IPS-11a (cell line): ENCODE results near the gene DUSP3.

Experiments used
- H3K4me3 ChIP-seq: one replicate; pipeline ENCODE4 v1.5.1; 2013; ENCODE audit warnings: low read depth, low read length, control low read depth

DUSP3 gene

GRCh38 chr17:43769426-43769825 is 9.4 kb downstream of the DUSP3 start:
- H3K4me3 ChIP-seq: no peak overlapping the region

- H3K4me3 ChIP-seq: no peak overlapping the region
Measured at GRCh38 chr17:43768943-43769342, 9.8 kb downstream of the DUSP3 start.

GRCh38 chr17:43768382-43768781 is 10.4 kb downstream of the DUSP3 start:
- H3K4me3 ChIP-seq: no peak overlapping the region

GRCh38 chr17:43767713-43768059 is 11.1 kb downstream of the DUSP3 start:
- no peak overlapping the region for H3K4me3 ChIP-seq

GRCh38 chr17:43767053-43767712 is 11.6 kb downstream of the DUSP3 start:
- no peak overlapping the region for H3K4me3 ChIP-seq

GRCh38 chr17:43766413-43767052 is 12.2 kb downstream of the DUSP3 start:
- H3K4me3 ChIP-seq: no peak overlapping the region

- H3K4me3 ChIP-seq: no peak overlapping the region
Measured at GRCh38 chr17:43760254-43760852, 18.4 kb downstream of the DUSP3 start.

- H3K4me3 ChIP-seq: no peak overlapping the region
Measured at GRCh38 chr17:43759836-43760235, 18.9 kb downstream of the DUSP3 start.

GRCh38 chr17:43758497-43759174 is 20.1 kb downstream of the DUSP3 start, which contains the start of gene SOST:
Gene SOST, minus strand, starts transcription at chr17:43758791. Its CDS starts 50 bp downstream, at chr17:43758741.
- H3K4me3 ChIP-seq: no peak within 1 kb of the TSS

GRCh38 chr17:43758086-43758485 is 20.7 kb downstream of the DUSP3 start:
- no peak overlapping the region for H3K4me3 ChIP-seq

GRCh38 chr17:43757171-43757660 is 21.6 kb downstream of the DUSP3 start:
- no peak overlapping the region for H3K4me3 ChIP-seq

- no peak overlapping the region for H3K4me3 ChIP-seq
Measured at GRCh38 chr17:43756201-43756600, 22.6 kb downstream of the DUSP3 start.

GRCh38 chr17:43755389-43755875 is 23.3 kb downstream of the DUSP3 start:
- H3K4me3 ChIP-seq: no peak overlapping the region

GRCh38 chr17:43754947-43755346 is 23.8 kb downstream of the DUSP3 start:
- no peak overlapping the region for H3K4me3 ChIP-seq

- no peak overlapping the region for H3K4me3 ChIP-seq
Measured at GRCh38 chr17:43753493-43754129, 25.2 kb downstream of the DUSP3 start.

- no peak overlapping the region for H3K4me3 ChIP-seq
Measured at GRCh38 chr17:43750153-43750552, 28.6 kb downstream of the DUSP3 start.

- H3K4me3 ChIP-seq: no peak overlapping the region
Measured at GRCh38 chr17:43745541-43745940, 33.2 kb downstream of the DUSP3 start.

- H3K4me3 ChIP-seq: no peak overlapping the region
Measured at GRCh38 chr17:43741636-43742035, 37.1 kb downstream of the DUSP3 start.

GRCh38 chr17:43740541-43740940 is 38.2 kb downstream of the DUSP3 start:
- no peak overlapping the region for H3K4me3 ChIP-seq

GRCh38 chr17:43737722-43738121 is 41.1 kb downstream of the DUSP3 start:
- no peak overlapping the region for H3K4me3 ChIP-seq

- no peak overlapping the region for H3K4me3 ChIP-seq
Measured at GRCh38 chr17:43736389-43736788, 42.4 kb downstream of the DUSP3 start.
